GM06990 (cell line): ENCODE measurements around the gene RAD51C.
"Not testable (repeated sequence)": the region's sequence is repeated elsewhere in the genome, so short reads cannot be mapped to it uniquely, and the experiment has no call there.

ENCODE experiments used
- DNase-seq: peaks from one replicate; pipeline ENCODE4 v3.0.0-alpha.2; 2011; ENCODE audit not compliant: insufficient read length; ENCODE audit errors: extremely low read depth
- H3K27me3 ChIP-seq: replicated peaks from 2 replicates; pipeline ENCODE4 v1.6.0; 2011; ENCODE audit warnings: low read length; ENCODE audit not compliant: control insufficient read depth, insufficient read depth
- H3K36me3 ChIP-seq: 2 replicates; pipeline ENCODE4 v1.5.1; 2011; ENCODE audit warnings: low read length; ENCODE audit not compliant: control insufficient read depth, insufficient read depth
- H3K4me3 ChIP-seq: replicated peaks from 2 replicates; pipeline ENCODE4 v1.5.1; 2011; ENCODE audit warnings: low read depth, mild to moderate bottlenecking, control low read depth, low read length
- CTCF ChIP-seq: IDR thresholded peaks from 2 replicates; pipeline ENCODE4 v1.5.1; 2011; ENCODE audit warnings: low read length, control low read depth, mild to moderate bottlenecking, inconsistent platforms; ENCODE audit not compliant: insufficient read depth, poor library complexity, severe bottlenecking

Gene RAD51C

DNA sequence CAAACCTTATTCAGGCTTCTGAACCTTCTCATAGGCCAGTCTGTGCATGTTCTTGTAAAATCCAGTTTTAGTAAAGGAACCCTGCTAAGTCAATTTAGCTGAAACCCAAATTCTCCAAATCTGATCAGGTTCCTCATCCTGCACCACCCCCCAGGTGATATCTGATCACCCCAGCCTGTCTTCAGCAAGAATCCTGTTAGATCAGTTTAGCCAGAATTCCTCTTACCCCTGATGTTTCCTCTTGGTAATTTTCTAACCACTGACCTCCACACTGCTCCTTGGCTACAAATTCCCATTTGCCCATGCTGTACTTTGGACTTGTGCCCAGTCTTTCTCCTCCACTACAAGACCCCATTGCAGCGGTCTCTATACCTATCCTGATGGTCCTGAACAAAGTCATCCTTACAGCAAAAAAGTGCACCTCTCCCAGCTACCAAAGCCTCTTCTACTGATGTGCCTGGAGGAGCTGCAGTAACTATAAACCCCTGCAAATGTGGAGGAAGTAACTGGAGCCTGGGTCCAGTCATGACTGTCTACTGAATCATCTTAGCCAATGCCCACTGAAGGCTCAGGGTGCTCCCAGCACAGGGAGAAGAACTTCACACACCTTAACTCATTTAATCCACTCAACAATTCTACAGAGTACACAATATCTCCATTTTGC lies 24.3 kb upstream of the RAD51C start:
- Histone ChIP-seq H3K4me3 (no peak overlapping the region), H3K27me3 (no peaks in the 10 kb centered on the region), H3K36me3 (no peaks in the 10 kb centered on the region)
- no peak for DNase-seq
- no peak for TF ChIP-seq CTCF

DNA sequence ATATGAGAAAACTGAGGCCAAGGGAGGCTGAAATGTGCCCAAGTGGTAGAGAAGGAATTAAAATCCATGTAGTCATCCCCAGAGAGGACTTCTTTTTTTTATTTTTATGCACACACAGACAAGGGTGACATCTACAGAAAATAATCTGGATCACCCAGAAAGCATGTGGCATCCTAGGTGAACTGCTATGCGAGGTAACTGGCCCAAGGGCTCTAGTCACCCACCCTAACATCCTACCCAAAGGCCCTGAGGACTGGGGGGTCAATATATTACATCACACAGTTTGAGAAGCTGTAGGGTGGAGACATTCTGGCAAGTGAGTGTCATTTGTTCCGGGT lies 23.8 kb upstream of the RAD51C start:
- DNase-seq, result no peak
- TF ChIP-seq CTCF, result no peak
- no peak overlapping the region for H3K4me3 ChIP-seq
- no peaks in the 10 kb centered on the region for H3K27me3 ChIP-seq
- H3K36me3 ChIP-seq, result no peaks in the 10 kb centered on the region

GRCh38 chr17:58669853-58670252 lies 22.5 kb upstream of the RAD51C start:
- Histone ChIP-seq H3K36me3 (no peaks in the 10 kb centered on the region), H3K4me3 (no peak overlapping the region), H3K27me3 (no peaks in the 10 kb centered on the region)
- DNase-seq, result no peak
- TF ChIP-seq CTCF, result no peak

DNA sequence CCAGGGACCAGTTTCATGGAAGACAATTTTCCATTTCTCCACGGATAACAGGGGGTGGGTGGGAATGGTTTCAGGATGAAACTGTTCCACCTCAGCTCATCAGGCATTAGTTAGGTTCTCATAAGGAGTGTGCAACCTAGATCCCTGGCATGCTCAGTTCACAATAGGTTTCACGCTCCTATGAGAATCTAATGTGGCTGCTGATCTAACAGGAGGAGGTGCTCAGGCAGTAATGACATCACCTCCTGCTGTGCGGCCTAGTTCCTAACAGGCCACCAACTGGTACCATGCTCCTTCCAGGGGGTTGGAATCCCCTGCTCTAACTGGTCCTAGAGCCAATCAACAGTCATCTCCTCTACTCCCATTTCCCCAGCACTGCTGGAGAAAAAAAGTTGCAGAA lies 20.4 kb upstream of the RAD51C start:
- DNase-seq, result no peak
- TF ChIP-seq CTCF, result no peak

DNA sequence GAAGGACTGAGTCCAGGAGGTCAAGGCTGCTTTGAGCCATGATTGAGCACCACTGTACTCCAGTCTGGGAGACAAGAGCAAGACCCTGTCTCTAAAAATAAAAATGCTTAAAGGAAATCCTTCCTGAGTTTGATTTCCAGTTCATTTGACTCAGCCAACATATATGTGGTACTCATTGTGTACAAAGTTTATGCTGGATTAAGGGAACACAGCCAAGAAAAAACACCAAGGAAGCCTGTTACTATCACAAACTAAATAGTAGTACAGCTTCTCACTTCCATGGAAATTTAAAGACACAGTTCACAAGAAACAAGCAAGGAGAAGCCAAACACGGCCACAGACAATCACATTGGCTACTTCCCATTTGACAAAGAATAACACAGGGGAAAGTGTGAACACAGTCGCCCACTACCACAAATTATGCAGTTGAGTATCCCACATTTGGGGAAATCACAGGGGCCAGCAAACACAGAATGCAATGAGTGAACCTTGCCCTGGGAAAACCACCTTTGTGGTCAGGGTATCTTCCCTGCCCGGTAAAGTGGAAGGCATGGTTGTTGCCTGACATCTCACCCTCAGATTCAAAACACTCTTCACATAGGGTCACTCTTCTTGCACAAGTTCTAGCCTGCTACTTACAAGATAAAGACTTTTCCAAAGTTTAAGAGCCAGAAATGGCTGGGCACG lies 15.1 kb upstream of the RAD51C start:
- Histone ChIP-seq H3K4me3 (no peak overlapping the region), H3K36me3 (no peaks in the 10 kb centered on the region), H3K27me3 (no peaks in the 10 kb centered on the region)
- TF ChIP-seq CTCF, result no peak
- no peak for DNase-seq

More for the DNA sequence above, 20.4 kb upstream of the RAD51C start:
- H3K27me3 ChIP-seq, result no peaks in the 10 kb centered on the region
- no peak overlapping the region for H3K4me3 ChIP-seq
- H3K36me3 ChIP-seq, result no peaks in the 10 kb centered on the region

DNA sequence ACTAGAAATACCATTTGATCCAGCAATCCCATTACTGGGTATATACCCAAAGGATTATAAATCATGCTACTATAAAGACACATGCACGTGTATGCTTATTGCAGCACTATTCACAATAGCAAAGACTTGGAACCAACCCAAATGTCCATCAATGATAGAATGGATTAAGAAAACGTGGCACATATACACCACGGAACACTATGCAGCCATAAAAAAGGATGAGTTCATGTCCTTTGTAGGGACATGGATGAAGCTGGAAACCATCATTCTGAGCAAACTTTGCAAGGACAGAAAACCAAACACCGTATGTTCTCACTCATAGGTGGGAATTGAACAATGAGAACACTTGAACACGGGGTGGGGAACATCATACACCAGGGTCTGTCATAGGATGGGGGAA lies 14.1 kb upstream of the RAD51C start:
- not testable (repeated sequence) for H3K36me3 ChIP-seq, H3K4me3 ChIP-seq, DNase-seq, H3K27me3 ChIP-seq
